Lower leg skin (tissue), 4 donors: ENCODE data around the gene NPAS3. TPM values are rescaled to one million over a fixed set of nuclear protein-coding genes. Genes with fewer than 3 reads are reported as not detected.

Source experiments
- DNase-seq, 2 donors: peaks; one replicate each; pipeline ENCODE4 v3.0.0-alpha.2; 2019; ENCODE audit warnings: low spot score in 2 of 2
- H3K4me3 ChIP-seq: fragments of 200-600 bp; sonication (generic); 2 replicates; pipeline ENCODE4 v1.5.1; 2017; ENCODE audit warnings: mild to moderate bottlenecking, low read depth; ENCODE audit not compliant: poor library complexity, severe bottlenecking
- CTCF ChIP-seq, 3 donors: fragments of 450-650 bp; IDR thresholded peaks; one replicate each; pipeline ENCODE4 v1.5.1; 2016; ENCODE audit warnings: antibody characterized with exemption in 3 of 3, mild to moderate bottlenecking in 3 of 3, moderate library complexity in 2 of 3
- POLR2A ChIP-seq, 2 donors: fragments of 450-650 bp; IDR thresholded peaks; one replicate each; pipeline ENCODE4 v1.6.1; 2016 to 2017; ENCODE audit warnings: antibody characterized with exemption in 2 of 2, mild to moderate bottlenecking in 1 of 2, moderate library complexity in 1 of 2
- WGBS, 2 donors: methylation state at CpG; one replicate each; pipeline ENCODE4 v1.1.5; 2018; 5-methylcytosine and 5-hydroxymethylcytosine counted together
- intact Hi-C: fragments of 100-400 bp; cut with DNase I; formaldehyde crosslinking; loops from one replicate; pipeline ENCODE4 v1.15.0; 2023; ENCODE audit warnings: low total_unique reads
- total RNA-seq, 4 donors: library from RNA; depleted of rRNA; stranded (reverse); fragments of >200 nt; gene quantifications; one replicate each; pipeline ENCODE4 v1.1.0, GENCODE V29; 2016

The NPAS3 gene
- total RNA-seq, 4 donors from 2014 or later, result 0.25 to 0.29 TPM; not detected in 2

DNA sequence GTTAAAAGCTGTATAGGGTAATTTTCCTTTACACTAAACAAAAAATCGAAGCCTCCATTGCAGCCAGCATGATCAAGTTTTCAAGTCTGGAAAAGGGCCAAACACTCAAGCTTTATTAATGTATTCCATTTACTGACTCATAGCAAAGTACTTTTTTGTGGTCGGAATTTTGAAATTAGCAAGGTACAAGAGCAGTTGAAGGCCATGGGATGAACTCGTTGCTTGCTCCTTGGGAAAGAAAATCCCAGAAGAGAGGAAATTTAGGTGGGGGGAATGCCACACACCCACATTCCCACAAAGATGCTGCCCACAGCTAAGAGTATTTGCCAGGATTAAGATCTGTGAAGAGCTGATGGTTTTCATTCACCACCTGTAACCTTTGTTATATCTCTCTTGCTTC is 678.5 kb downstream of the NPAS3 start:
- 30 to 35% methylated on average over 3 of the region's 3 CpGs for WGBS, 2 donors
- DNase-seq, result no peak
- no peak overlapping the region for H3K4me3 ChIP-seq

GRCh38 chr14:33618361-33619105 is 679.9 kb downstream of the NPAS3 start:
- no peak for DNase-seq
- intact Hi-C loops, result no loop called here
- WGBS, 2 donors, result 90 to 94% methylated on average over 6 of the region's 6 CpGs
- TF ChIP-seq POLR2A (IDR thresholded peaks at IDR 0.05) (no peak), CTCF (IDR thresholded peaks at IDR 0.05) (no peak)
- no peak overlapping the region for H3K4me3 ChIP-seq

More for the DNA sequence above, 678.5 kb downstream of the NPAS3 start:
- intact Hi-C loops, result no loop called here
- TF ChIP-seq POLR2A (IDR thresholded peaks at IDR 0.05) (no peak), CTCF (IDR thresholded peaks at IDR 0.05) (no peak)

GRCh38 chr14:33622496-33622895 is 683.8 kb downstream of the NPAS3 start:
- intact Hi-C loops, result no loop called here
- TF ChIP-seq POLR2A (IDR thresholded peaks at IDR 0.05), result no peak
- TF ChIP-seq CTCF (IDR thresholded peaks at IDR 0.05), result no peak
- DNase-seq, result no peak
- 90 to 92% methylated on average over 3 of the region's 3 CpGs for WGBS, 2 donors
- H3K4me3 ChIP-seq, result no peak overlapping the region

DNA sequence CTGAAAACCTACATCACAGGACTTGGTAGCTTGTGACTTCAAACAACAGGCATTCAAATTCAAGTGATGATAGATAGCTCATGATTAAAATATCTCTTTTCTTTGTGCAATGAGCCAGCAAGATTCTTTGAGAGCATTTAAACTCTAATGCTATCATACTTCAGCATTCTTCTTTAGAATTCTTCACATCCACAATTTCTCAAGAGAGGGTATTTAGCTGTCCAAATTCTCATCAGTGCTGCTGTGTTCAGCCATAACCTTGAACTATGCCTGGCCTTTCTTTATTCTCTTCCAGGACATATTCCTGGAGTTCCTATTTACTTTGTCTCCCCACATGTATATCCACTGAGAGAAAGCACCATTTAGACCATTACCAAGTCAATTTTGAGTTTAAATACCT is 691.1 kb downstream of the NPAS3 start:
- no peak for TF ChIP-seq CTCF (IDR thresholded peaks at IDR 0.05)
- no peak for TF ChIP-seq POLR2A (IDR thresholded peaks at IDR 0.05)
- no peak overlapping the region for H3K4me3 ChIP-seq
- intact Hi-C loops, result no loop called here
- no peak for DNase-seq

- intact Hi-C loops, result no loop called here
- TF ChIP-seq POLR2A (IDR thresholded peaks at IDR 0.05) (no peak), CTCF (IDR thresholded peaks at IDR 0.05) (no peak)
- no peak for DNase-seq
- H3K4me3 ChIP-seq, result no peak overlapping the region
- WGBS, 2 donors, result 60 to 82% methylated on average over 1 of the region's 1 CpG
Measured at GRCh38 chr14:33631021-33631420, 692.3 kb downstream of the NPAS3 start.

GRCh38 chr14:33631441-33631840 is 692.8 kb downstream of the NPAS3 start:
- 63 to 67% methylated on average over 6 of the region's 6 CpGs for WGBS, 2 donors
- no peak for DNase-seq
- no peak for TF ChIP-seq CTCF (IDR thresholded peaks at IDR 0.05)
- no peak for TF ChIP-seq POLR2A (IDR thresholded peaks at IDR 0.05)
- intact Hi-C loops, result no loop called here
- no peak overlapping the region for H3K4me3 ChIP-seq
